T-helper 2 cell treated with Interferon-gamma antibody and Interleukin-4, amounts not matched to agents 5 μg/mL and 100 μg/mL, for 36 hours (primary cell): Measurements from ENCODE around the gene KIAA0232.

Experiments
- DNase-seq: peaks from one replicate; pipeline ENCODE4 v3.0.0; 2021; ENCODE audit warnings: low spot score
- H3K27ac Mint-ChIP-seq: one replicate; pipeline ENCODE4 v1.8.0; 2021; ENCODE audit warnings: mild to moderate bottlenecking, mixed read lengths
- H3K27me3 Mint-ChIP-seq: one replicate; pipeline ENCODE4 v1.8.0; 2021; ENCODE audit warnings: low read depth, mixed read lengths
- H3K36me3 Mint-ChIP-seq: one replicate; pipeline ENCODE4 v1.8.0; 2021; ENCODE audit warnings: low read depth, mixed read lengths
- H3K4me1 Mint-ChIP-seq: one replicate; pipeline ENCODE4 v1.8.0; 2021; ENCODE audit warnings: low read depth, mixed read lengths
- H3K4me3 Mint-ChIP-seq: one replicate; pipeline ENCODE4 v1.8.0; 2022; ENCODE audit warnings: mild to moderate bottlenecking, moderate library complexity, mixed read lengths
- H3K9me3 Mint-ChIP-seq: one replicate; pipeline ENCODE4 v1.8.0; 2021; ENCODE audit warnings: mixed read lengths

Gene KIAA0232

GRCh38 chr4:6848717-6849305, 66.3 kb downstream of the KIAA0232 start:
- Mint-ChIP-seq H3K9me3 (peaks cover 30% of the 10 kb centered on the region), H3K4me1 (peaks cover 3% of the 10 kb centered on the region), H3K36me3 (peaks cover 54% of the 10 kb centered on the region), H3K4me3 (no peak overlapping the region), H3K27ac (no peak overlapping the region), H3K27me3 (no peaks in the 10 kb centered on the region)
- DNase-seq = no peak

GRCh38 chr4:6849691-6850090, 67.2 kb downstream of the KIAA0232 start:
- no peak overlapping the region for H3K27ac Mint-ChIP-seq
- peaks cover 47% of the 10 kb centered on the region for H3K36me3 Mint-ChIP-seq
- H3K4me3 Mint-ChIP-seq = no peak overlapping the region
- H3K27me3 Mint-ChIP-seq = no peaks in the 10 kb centered on the region
- peaks cover 3% of the 10 kb centered on the region for H3K4me1 Mint-ChIP-seq
- DNase-seq = no peak
- H3K9me3 Mint-ChIP-seq = peaks cover 30% of the 10 kb centered on the region

GRCh38 chr4:6851431-6851830, 68.9 kb downstream of the KIAA0232 start:
- Mint-ChIP-seq H3K4me1 (peaks cover 11% of the 10 kb centered on the region), H3K27ac (no peak overlapping the region), H3K27me3 (no peaks in the 10 kb centered on the region), H3K9me3 (peaks cover 30% of the 10 kb centered on the region), H3K36me3 (peaks cover 43% of the 10 kb centered on the region), H3K4me3 (no peak overlapping the region)
- DNase-seq = no peak

GRCh38 chr4:6851962-6852361, 69.4 kb downstream of the KIAA0232 start:
- H3K27ac Mint-ChIP-seq = no peak overlapping the region
- peaks cover 30% of the 10 kb centered on the region for H3K9me3 Mint-ChIP-seq
- peaks cover 40% of the 10 kb centered on the region for H3K36me3 Mint-ChIP-seq
- peaks cover 11% of the 10 kb centered on the region for H3K4me1 Mint-ChIP-seq
- no peak overlapping the region for H3K4me3 Mint-ChIP-seq
- H3K27me3 Mint-ChIP-seq = no peaks in the 10 kb centered on the region
- no peak for DNase-seq

GRCh38 chr4:6852582-6852981, 70.1 kb downstream of the KIAA0232 start:
- Mint-ChIP-seq H3K27me3 (no peaks in the 10 kb centered on the region), H3K4me1 (peaks cover 11% of the 10 kb centered on the region), H3K4me3 (no peak overlapping the region), H3K9me3 (peaks cover 30% of the 10 kb centered on the region), H3K36me3 (peaks cover 45% of the 10 kb centered on the region), H3K27ac (no peak overlapping the region)
- DNase-seq = no peak

- Mint-ChIP-seq H3K27me3 (no peaks in the 10 kb centered on the region), H3K4me1 (peaks cover 11% of the 10 kb centered on the region), H3K4me3 (no peak overlapping the region), H3K36me3 (peaks cover 45% of the 10 kb centered on the region), H3K9me3 (peaks cover 30% of the 10 kb centered on the region), H3K27ac (no peak overlapping the region)
- no peak for DNase-seq
These were observed 71.7 kb downstream of the KIAA0232 start for GRCh38 chr4:6854098-6854744.

GRCh38 chr4:6855692-6856297, 73.3 kb downstream of the KIAA0232 start:
- H3K9me3 Mint-ChIP-seq = peaks cover 24% of the 10 kb centered on the region
- H3K36me3 Mint-ChIP-seq = peaks cover 36% of the 10 kb centered on the region
- no peak for DNase-seq

GRCh38 chr4:6856391-6856790, 73.9 kb downstream of the KIAA0232 start:
- Mint-ChIP-seq H3K4me1 (peaks cover 11% of the 10 kb centered on the region), H3K9me3 (peaks cover 18% of the 10 kb centered on the region), H3K36me3 (peaks cover 36% of the 10 kb centered on the region), H3K27ac (peak overlapping the region; percentile 47), H3K27me3 (no peaks in the 10 kb centered on the region), H3K4me3 (no peak overlapping the region)
- DNase-seq = no peak

More at GRCh38 chr4:6855692-6856297, 73.3 kb downstream of the KIAA0232 start:
- no peak overlapping the region for H3K4me3 Mint-ChIP-seq
- peak overlapping the region; percentile 47 for H3K27ac Mint-ChIP-seq
- H3K27me3 Mint-ChIP-seq = no peaks in the 10 kb centered on the region
- H3K4me1 Mint-ChIP-seq = peaks cover 11% of the 10 kb centered on the region

- peaks cover 9% of the 10 kb centered on the region for H3K9me3 Mint-ChIP-seq
- peaks cover 11% of the 10 kb centered on the region for H3K4me1 Mint-ChIP-seq
- peaks cover 35% of the 10 kb centered on the region for H3K36me3 Mint-ChIP-seq
- no peak for DNase-seq
- no peaks in the 10 kb centered on the region for H3K27me3 Mint-ChIP-seq
- H3K4me3 Mint-ChIP-seq = no peak overlapping the region
- H3K27ac Mint-ChIP-seq = no peak overlapping the region
These were observed 74.7 kb downstream of the KIAA0232 start for GRCh38 chr4:6857009-6857882.

GRCh38 chr4:6858997-6859396, 76.5 kb downstream of the KIAA0232 start:
- Mint-ChIP-seq H3K36me3 (peaks cover 40% of the 10 kb centered on the region), H3K9me3 (no peaks in the 10 kb centered on the region), H3K4me3 (no peak overlapping the region), H3K4me1 (peaks cover 11% of the 10 kb centered on the region), H3K27ac (no peak overlapping the region), H3K27me3 (no peaks in the 10 kb centered on the region)
- no peak for DNase-seq

GRCh38 chr4:6859543-6859942, 77.0 kb downstream of the KIAA0232 start:
- peaks cover 42% of the 10 kb centered on the region for H3K36me3 Mint-ChIP-seq
- H3K27ac Mint-ChIP-seq = no peak overlapping the region
- no peak overlapping the region for H3K4me3 Mint-ChIP-seq
- no peak for DNase-seq
- H3K9me3 Mint-ChIP-seq = no peaks in the 10 kb centered on the region
- H3K27me3 Mint-ChIP-seq = no peaks in the 10 kb centered on the region
- peaks cover 11% of the 10 kb centered on the region for H3K4me1 Mint-ChIP-seq

GRCh38 chr4:6868386-6868785, 85.9 kb downstream of the KIAA0232 start:
- Mint-ChIP-seq H3K36me3 (peaks cover 25% of the 10 kb centered on the region), H3K27ac (no peak overlapping the region), H3K27me3 (no peaks in the 10 kb centered on the region), H3K9me3 (no peaks in the 10 kb centered on the region), H3K4me3 (no peak overlapping the region), H3K4me1 (no peaks in the 10 kb centered on the region)
- no peak for DNase-seq

- Mint-ChIP-seq H3K36me3 (peaks cover 20% of the 10 kb centered on the region), H3K27ac (no peak overlapping the region), H3K9me3 (no peaks in the 10 kb centered on the region), H3K4me3 (no peak overlapping the region), H3K27me3 (no peaks in the 10 kb centered on the region), H3K4me1 (no peaks in the 10 kb centered on the region)
- no peak for DNase-seq
These were observed 87.4 kb downstream of the KIAA0232 start for GRCh38 chr4:6869944-6870343.

GRCh38 chr4:6873291-6873690, 90.8 kb downstream of the KIAA0232 start:
- H3K9me3 Mint-ChIP-seq = no peaks in the 10 kb centered on the region
- H3K4me1 Mint-ChIP-seq = no peaks in the 10 kb centered on the region
- peak overlapping the region; percentile 33 for H3K27ac Mint-ChIP-seq
- H3K27me3 Mint-ChIP-seq = no peaks in the 10 kb centered on the region
- peaks cover 15% of the 10 kb centered on the region for H3K36me3 Mint-ChIP-seq
- H3K4me3 Mint-ChIP-seq = no peak overlapping the region
- no peak for DNase-seq
